ENCODE results near the gene DLL4.

The DLL4 gene

DNA sequence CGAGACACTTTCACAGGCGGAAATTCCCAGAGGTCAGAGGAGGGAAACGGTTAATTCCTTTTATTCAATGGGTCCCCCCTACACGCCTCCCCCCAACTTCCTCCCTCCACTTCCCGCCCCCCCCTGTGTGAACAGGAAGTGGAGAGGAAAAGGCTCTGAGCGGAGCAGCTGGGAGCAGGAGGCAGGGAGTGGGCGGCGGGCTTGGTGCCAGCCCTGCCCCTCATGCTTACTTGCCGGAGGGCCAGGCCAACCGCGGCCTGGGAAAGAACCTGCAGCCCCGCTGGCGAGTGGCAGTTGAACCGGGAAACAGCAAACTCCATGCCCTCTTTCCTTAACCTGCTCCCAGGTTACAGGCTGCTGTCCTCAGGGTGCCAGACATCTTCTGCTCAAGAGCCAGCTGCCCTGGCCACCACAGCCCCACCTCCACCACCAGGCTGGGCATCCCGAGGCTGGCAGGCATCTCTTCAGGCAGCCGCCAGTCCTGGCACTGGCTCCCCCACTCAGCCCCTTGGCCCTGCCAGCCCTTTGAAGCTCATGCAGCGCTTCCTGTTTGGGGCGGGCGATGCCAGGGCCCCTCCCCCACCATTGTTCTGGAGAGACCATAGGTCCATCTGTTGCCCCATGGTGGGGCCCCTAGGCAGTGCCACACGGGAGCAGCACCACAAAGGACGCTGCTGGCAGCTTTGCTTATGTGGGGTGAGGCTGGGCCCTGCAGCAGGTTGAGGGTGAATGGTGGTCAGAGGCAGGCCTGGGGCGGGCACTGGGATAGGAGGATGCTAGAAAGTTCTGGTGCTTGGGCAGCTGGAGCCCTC, 21.9 kb upstream of the DLL4 start:
- peak; percentile 52 for DNase-seq

DNA sequence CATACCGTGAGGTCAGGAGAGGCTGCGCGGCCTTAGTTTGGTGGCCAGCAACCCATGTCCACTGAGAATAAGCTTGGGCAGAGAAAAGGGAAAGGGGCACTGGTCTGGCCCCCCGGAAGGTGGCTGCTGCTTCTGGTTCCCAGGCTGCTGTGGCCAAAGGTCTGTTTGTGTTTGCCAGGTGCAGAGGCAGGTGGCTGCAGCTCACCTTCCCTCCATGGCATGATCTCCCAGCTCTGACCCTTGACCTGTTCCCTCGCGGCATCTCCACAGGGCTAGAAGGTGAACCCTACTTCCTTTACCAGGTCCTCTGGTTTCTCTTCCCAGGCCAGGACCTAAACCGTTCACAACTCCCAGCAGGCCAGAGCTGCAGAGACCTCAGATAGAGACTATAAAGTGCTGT, 21.0 kb upstream of the DLL4 start:
- DNase-seq, result no peak

- DNase-seq, result peak; percentile 76
Observed at GRCh38 chr15:40909662-40910630, 19.2 kb upstream of the DLL4 start.

- DNase-seq, result no peak
Observed at GRCh38 chr15:40911141-40911540, 18.0 kb upstream of the DLL4 start.

DNA sequence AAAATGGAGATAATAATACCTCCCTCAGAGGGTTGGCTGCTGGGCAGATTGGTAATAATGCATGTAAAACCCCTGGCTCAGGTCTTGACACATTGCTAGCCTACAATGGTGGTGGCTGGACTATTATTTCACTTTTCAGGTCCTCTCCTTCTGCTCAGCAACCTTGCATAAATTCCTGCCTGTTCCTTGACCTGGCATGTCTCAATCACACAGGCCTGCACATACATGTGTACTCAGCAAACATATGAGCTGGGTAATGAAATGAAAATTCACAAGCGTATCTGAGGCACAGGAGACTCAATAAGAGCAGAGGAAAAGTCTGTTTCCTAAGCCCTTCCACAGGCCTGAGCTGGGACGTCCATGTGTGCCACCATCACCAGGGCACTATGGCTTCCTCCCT, 17.4 kb upstream of the DLL4 start:
- DNase-seq, result no peak

GRCh38 chr15:40912478-40912877, 16.7 kb upstream of the DLL4 start:
- DNase-seq, result no peak

GRCh38 chr15:40914013-40914412, 15.1 kb upstream of the DLL4 start:
- no peak for DNase-seq

DNA sequence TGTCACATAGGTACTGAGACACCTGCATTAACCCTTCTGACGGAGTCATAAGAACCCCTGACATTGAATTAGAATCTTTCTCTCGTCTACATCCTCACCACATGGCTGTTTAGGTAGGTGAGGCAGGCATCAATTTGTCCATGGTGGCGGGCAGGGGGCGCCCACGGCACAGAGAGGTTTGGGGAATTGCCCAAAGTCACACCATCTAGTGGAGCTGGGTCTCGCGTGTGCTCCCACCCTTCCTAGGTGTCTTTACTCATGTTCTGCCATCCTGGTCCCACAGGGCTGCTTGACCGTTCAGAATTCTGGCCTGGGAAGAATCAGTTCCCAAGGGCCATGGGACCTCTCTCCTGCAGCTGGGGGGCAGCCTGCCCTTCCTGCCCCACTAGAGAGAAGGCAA, 14.7 kb upstream of the DLL4 start:
- no peak for DNase-seq

GRCh38 chr15:40915116-40915661, 14.0 kb upstream of the DLL4 start:
- DNase-seq, result no peak

- DNase-seq, result no peak
Observed at GRCh38 chr15:40915679-40916078, 13.5 kb upstream of the DLL4 start.

GRCh38 chr15:40917585-40917984, 11.6 kb upstream of the DLL4 start:
- DNase-seq, result no peak

GRCh38 chr15:40918146-40918798, 10.9 kb upstream of the DLL4 start:
- DNase-seq, result no peak

GRCh38 chr15:40918799-40919392, 10.2 kb upstream of the DLL4 start:
- no peak for DNase-seq

- DNase-seq, result no peak
Observed at GRCh38 chr15:40921949-40922607, 7.1 kb upstream of the DLL4 start.

- no peak for DNase-seq
Observed at GRCh38 chr15:40922608-40923005, 6.5 kb upstream of the DLL4 start.

DNA sequence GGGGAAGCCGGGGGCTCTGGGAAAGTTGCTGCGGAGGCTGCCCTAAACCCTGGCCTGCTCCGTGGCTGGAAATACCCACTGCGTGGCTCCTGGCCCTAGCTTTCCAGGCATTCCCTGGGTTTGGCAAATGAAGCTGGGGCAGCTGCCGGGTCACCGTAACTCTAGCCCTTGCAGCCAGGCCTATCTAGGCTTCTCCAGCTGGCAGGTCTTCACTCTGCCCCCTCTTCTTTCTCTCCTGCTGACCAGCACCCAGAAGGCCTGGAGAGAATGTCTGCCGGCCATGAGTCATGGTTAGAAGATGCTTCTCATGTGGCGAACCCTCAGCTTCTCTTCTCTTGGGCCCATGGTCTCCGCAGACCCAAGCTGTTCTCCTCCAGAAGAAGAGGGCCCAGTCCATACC, 5.6 kb upstream of the DLL4 start:
- DNase-seq, result no peak

DNA sequence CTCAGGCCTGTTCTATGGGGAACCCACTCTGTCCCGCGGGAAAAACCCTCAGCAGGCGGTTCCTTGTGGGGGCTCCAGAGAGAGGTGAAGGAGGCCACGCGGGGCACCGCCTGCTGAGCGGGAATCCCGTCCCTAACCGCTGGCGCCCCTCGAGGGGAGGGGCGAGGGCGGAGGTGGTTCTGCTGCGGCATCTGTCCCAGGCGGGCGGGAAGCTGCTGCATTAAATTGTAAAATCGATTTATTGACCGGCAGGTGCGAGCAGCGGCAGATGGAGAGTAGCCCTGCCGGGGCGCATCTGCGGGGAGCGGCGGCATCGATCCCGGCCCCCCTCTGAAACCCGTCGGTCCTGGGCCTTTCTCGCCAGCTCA, 3.7 kb upstream of the DLL4 start:
- DNase-seq, result no peak

GRCh38 chr15:40925863-40926658, 3.1 kb upstream of the DLL4 start:
- no peak for DNase-seq

DNA sequence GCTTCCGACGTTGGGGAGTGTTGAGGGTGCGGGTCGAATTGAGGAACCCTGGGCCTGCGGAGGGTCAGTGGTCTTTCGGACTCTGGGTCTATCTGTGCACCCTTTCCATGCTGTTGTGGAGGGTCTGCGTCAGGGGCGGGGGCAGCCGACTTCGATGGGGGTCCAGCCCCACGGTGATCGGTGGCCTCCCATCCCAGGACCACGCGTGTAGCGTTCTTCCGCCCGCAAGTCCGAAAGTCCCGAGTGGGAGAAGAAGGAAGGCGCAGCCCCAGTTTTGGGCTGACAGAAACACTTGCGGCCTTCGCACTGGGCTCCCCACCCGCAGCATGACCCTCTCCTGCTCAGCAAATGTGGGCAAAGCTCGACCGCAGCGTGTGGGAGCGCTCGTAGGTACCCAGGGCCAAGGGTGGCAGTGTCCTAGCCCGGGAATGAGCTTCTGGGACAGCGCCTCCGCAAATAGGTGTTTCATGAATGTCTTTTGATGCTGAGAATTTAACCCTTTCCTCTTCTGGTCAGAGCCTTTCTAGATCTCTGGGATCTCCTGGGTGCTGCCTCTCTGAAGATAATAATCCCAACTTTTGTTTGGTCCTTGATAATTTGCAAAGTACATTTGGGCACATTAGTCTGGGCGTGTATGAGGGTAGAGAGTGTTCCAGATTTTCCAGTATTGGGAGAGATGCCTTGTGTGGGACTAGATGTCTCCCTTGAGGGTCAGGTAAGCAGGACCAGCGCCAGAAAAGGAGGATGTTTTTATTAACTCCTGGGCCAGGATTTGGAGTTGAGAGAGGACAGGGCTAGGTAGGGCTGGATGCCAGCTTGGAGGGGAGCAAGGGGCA, 2.3 kb upstream of the DLL4 start:
- DNase-seq, result no peak

DNA sequence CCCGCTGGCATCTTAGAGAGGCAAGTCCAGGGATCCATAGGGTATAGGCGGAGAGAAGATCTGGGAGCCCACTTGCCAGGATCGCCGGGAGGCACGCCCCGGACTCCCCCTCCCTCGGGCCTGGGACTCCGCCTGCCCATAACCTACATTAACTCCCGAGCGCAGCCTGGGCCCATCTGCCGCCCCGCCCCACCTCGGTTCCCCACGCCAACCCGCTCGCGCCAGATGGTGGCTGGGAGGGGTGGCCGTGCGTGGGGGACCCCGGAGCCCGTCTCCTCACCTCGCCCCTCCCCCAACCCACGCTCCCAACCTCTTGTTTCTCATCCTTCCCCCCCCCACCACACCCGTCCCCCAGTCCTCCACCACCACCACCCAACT, 1.7 kb upstream of the DLL4 start:
- DNase-seq, result no peak

Measured in inflammatory macrophage treated with lipopolysaccharide for 4 hours (primary cell).